Dendritic cell treated with granulocyte-macrophage colony-stimulating factor and Interleukin-4, amounts not matched to agents 40 ng/mL and 50 ng/mL, for 4 days (primary cell): ENCODE results near the gene GALC.

Source experiments
- H3K27ac Mint-ChIP-seq: one replicate; pipeline ENCODE4 v1.8.0; 2022; ENCODE audit warnings: mild to moderate bottlenecking, mixed read lengths
- H3K27me3 Mint-ChIP-seq: one replicate; pipeline ENCODE4 v1.8.0; 2022; ENCODE audit warnings: mild to moderate bottlenecking, mixed read lengths
- H3K36me3 Mint-ChIP-seq: one replicate; pipeline ENCODE4 v1.8.0; 2022; ENCODE audit warnings: low read depth, mixed read lengths
- H3K4me1 Mint-ChIP-seq: one replicate; pipeline ENCODE4 v1.8.0; 2022; ENCODE audit warnings: low read depth, mixed read lengths
- H3K4me3 Mint-ChIP-seq: one replicate; pipeline ENCODE4 v1.8.0; 2022; ENCODE audit warnings: mild to moderate bottlenecking, moderate library complexity, mixed read lengths
- H3K9me3 Mint-ChIP-seq: one replicate; pipeline ENCODE4 v1.8.0; 2022; ENCODE audit warnings: mixed read lengths
- intact Hi-C: fragments of 100-400 bp; cut with micrococcal nuclease; formaldehyde crosslinking; loops from one replicate; pipeline ENCODE4 v1.15.0; 2022

The GALC gene

GRCh38 chr14:87966816-87967215, 26.2 kb downstream of the GALC start:
- H3K9me3 Mint-ChIP-seq: peaks cover 13% of the 10 kb centered on the region
- H3K36me3 Mint-ChIP-seq: peaks cover 48% of the 10 kb centered on the region
- peaks cover 8% of the 10 kb centered on the region for H3K4me1 Mint-ChIP-seq
- no peak overlapping the region for H3K4me3 Mint-ChIP-seq
- intact Hi-C loops: no loop called here
- H3K27ac Mint-ChIP-seq: no peak overlapping the region
- H3K27me3 Mint-ChIP-seq: no peaks in the 10 kb centered on the region

- no peak overlapping the region for H3K27ac Mint-ChIP-seq
- H3K9me3 Mint-ChIP-seq: peaks cover 34% of the 10 kb centered on the region
- no peaks in the 10 kb centered on the region for H3K27me3 Mint-ChIP-seq
- H3K4me1 Mint-ChIP-seq: peaks cover 26% of the 10 kb centered on the region
- intact Hi-C loops: no loop called here
- H3K36me3 Mint-ChIP-seq: peaks cover 69% of the 10 kb centered on the region
- no peak overlapping the region for H3K4me3 Mint-ChIP-seq
Measured at GRCh38 chr14:87961246-87961645, 31.7 kb downstream of the GALC start.

- Mint-ChIP-seq H3K36me3 (peaks cover 71% of the 10 kb centered on the region), H3K9me3 (peaks cover 34% of the 10 kb centered on the region), H3K27me3 (no peaks in the 10 kb centered on the region), H3K27ac (no peak overlapping the region), H3K4me1 (peaks cover 31% of the 10 kb centered on the region), H3K4me3 (no peak overlapping the region)
- intact Hi-C loops: no loop called here
Measured at GRCh38 chr14:87960013-87960787, 32.8 kb downstream of the GALC start.

- H3K4me3 Mint-ChIP-seq: no peak overlapping the region
- H3K36me3 Mint-ChIP-seq: peaks cover 38% of the 10 kb centered on the region
- intact Hi-C loops: no loop called here
- peaks cover 25% of the 10 kb centered on the region for H3K4me1 Mint-ChIP-seq
- peaks cover 10% of the 10 kb centered on the region for H3K9me3 Mint-ChIP-seq
- no peaks in the 10 kb centered on the region for H3K27me3 Mint-ChIP-seq
- H3K27ac Mint-ChIP-seq: no peak overlapping the region
Measured at GRCh38 chr14:87955501-87955900, 37.5 kb downstream of the GALC start.

GRCh38 chr14:87952307-87953094, 40.5 kb downstream of the GALC start:
- H3K27ac Mint-ChIP-seq: no peak overlapping the region
- no peak overlapping the region for H3K4me3 Mint-ChIP-seq
- no peaks in the 10 kb centered on the region for H3K9me3 Mint-ChIP-seq
- H3K36me3 Mint-ChIP-seq: peaks cover 31% of the 10 kb centered on the region
- H3K27me3 Mint-ChIP-seq: no peaks in the 10 kb centered on the region
- H3K4me1 Mint-ChIP-seq: peaks cover 18% of the 10 kb centered on the region
- intact Hi-C loops: no loop called here

- H3K4me1 Mint-ChIP-seq: peaks cover 6% of the 10 kb centered on the region
Measured at GRCh38 chr14:87944987-87945604, 47.9 kb downstream of the GALC start.

GRCh38 chr14:87940894-87941293, 52.1 kb downstream of the GALC start:
- H3K4me1 Mint-ChIP-seq: no peaks in the 10 kb centered on the region
- H3K27ac Mint-ChIP-seq: no peak overlapping the region
- H3K4me3 Mint-ChIP-seq: no peak overlapping the region
- intact Hi-C loops: loop anchor here (10.0 kb wide), 1 partner anchor 444 kb away; the partner anchor contains the start of gene SPATA7
- H3K36me3 Mint-ChIP-seq: peaks cover 85% of the 10 kb centered on the region
- H3K27me3 Mint-ChIP-seq: no peaks in the 10 kb centered on the region
- no peaks in the 10 kb centered on the region for H3K9me3 Mint-ChIP-seq

More at GRCh38 chr14:87944987-87945604, 47.9 kb downstream of the GALC start:
- Mint-ChIP-seq H3K9me3 (no peaks in the 10 kb centered on the region), H3K27ac (no peak overlapping the region), H3K4me3 (no peak overlapping the region), H3K27me3 (no peaks in the 10 kb centered on the region), H3K36me3 (peaks cover 73% of the 10 kb centered on the region)
- intact Hi-C loops: loop anchor here (1.0 to 10.0 kb wide), 3 partner anchors 223 to 440 kb away; partner anchors contain the start of gene SPATA7

- Mint-ChIP-seq H3K27me3 (no peaks in the 10 kb centered on the region), H3K36me3 (peaks cover 82% of the 10 kb centered on the region), H3K9me3 (no peaks in the 10 kb centered on the region), H3K4me3 (no peak overlapping the region), H3K4me1 (no peaks in the 10 kb centered on the region), H3K27ac (no peak overlapping the region)
- intact Hi-C loops: loop anchor here (10.0 kb wide), 1 partner anchor 444 kb away; the partner anchor contains the start of gene SPATA7
Measured at GRCh38 chr14:87940382-87940781, 52.6 kb downstream of the GALC start.

- no peak overlapping the region for H3K27ac Mint-ChIP-seq
- intact Hi-C loops: no loop called here
Measured at GRCh38 chr14:87935886-87936285, 57.1 kb downstream of the GALC start.

GRCh38 chr14:87935081-87935828, 57.7 kb downstream of the GALC start:
- Mint-ChIP-seq H3K27me3 (no peaks in the 10 kb centered on the region), H3K9me3 (no peaks in the 10 kb centered on the region), H3K4me1 (no peaks in the 10 kb centered on the region), H3K36me3 (peaks cover 67% of the 10 kb centered on the region), H3K27ac (no peak overlapping the region), H3K4me3 (no peak overlapping the region)
- intact Hi-C loops: no loop called here

More at GRCh38 chr14:87935886-87936285, 57.1 kb downstream of the GALC start:
- Mint-ChIP-seq H3K36me3 (peaks cover 66% of the 10 kb centered on the region), H3K9me3 (no peaks in the 10 kb centered on the region), H3K4me3 (no peak overlapping the region), H3K27me3 (no peaks in the 10 kb centered on the region), H3K4me1 (no peaks in the 10 kb centered on the region)

- Mint-ChIP-seq H3K4me3 (no peak overlapping the region), H3K27me3 (no peaks in the 10 kb centered on the region), H3K36me3 (peaks cover 69% of the 10 kb centered on the region), H3K27ac (no peak overlapping the region), H3K9me3 (no peaks in the 10 kb centered on the region), H3K4me1 (no peaks in the 10 kb centered on the region)
- intact Hi-C loops: no loop called here
Measured at GRCh38 chr14:87934185-87934584, 58.8 kb downstream of the GALC start.

- H3K4me3 Mint-ChIP-seq: no peak overlapping the region
- no peaks in the 10 kb centered on the region for H3K36me3 Mint-ChIP-seq
- intact Hi-C loops: no loop called here
- peaks cover 6% of the 10 kb centered on the region for H3K4me1 Mint-ChIP-seq
- peaks cover 35% of the 10 kb centered on the region for H3K9me3 Mint-ChIP-seq
- H3K27me3 Mint-ChIP-seq: peaks cover 8% of the 10 kb centered on the region
- H3K27ac Mint-ChIP-seq: no peak overlapping the region
Measured at GRCh38 chr14:87916886-87917275, 76.1 kb downstream of the GALC start.

GRCh38 chr14:87916103-87916885, 76.7 kb downstream of the GALC start:
- Mint-ChIP-seq H3K9me3 (peaks cover 35% of the 10 kb centered on the region), H3K27me3 (peaks cover 8% of the 10 kb centered on the region), H3K27ac (no peak overlapping the region), H3K36me3 (no peaks in the 10 kb centered on the region), H3K4me1 (peaks cover 6% of the 10 kb centered on the region), H3K4me3 (no peak overlapping the region)
- intact Hi-C loops: no loop called here
